RWPE2 (cell line): ENCODE results near the gene TYROBP.

Source experiments
- ATAC-seq: fragments of 200-7000 bp; cut with Tn5 transposase; 3 replicates; pipeline ENCODE4 v1.9.1; 2021; ENCODE audit warnings: low read depth
- DNase-seq: peaks from one replicate; pipeline ENCODE4 v3.0.0-alpha.2; 2020; ENCODE audit warnings: low spot score
- H3K27ac ChIP-seq: fragments of 450-650 bp; 2 replicates; pipeline ENCODE4 v1.5.1; 2017; ENCODE audit warnings: mild to moderate bottlenecking; ENCODE audit not compliant: poor library complexity, severe bottlenecking
- H3K27me3 ChIP-seq: fragments of 250-450 bp; sonication (Bioruptor Pico); 2 replicates; pipeline ENCODE4 v1.5.1; 2021; ENCODE audit warnings: mild to moderate bottlenecking, moderate library complexity; ENCODE audit not compliant: insufficient read depth, poor library complexity, severe bottlenecking
- H3K36me3 ChIP-seq: fragments of 250-450 bp; sonication (Bioruptor Pico); 2 replicates; pipeline ENCODE4 v1.5.1; 2020; ENCODE audit warnings: low read depth, mild to moderate bottlenecking, moderate library complexity
- H3K4me1 ChIP-seq: fragments of 250-450 bp; sonication (Bioruptor Pico); 2 replicates; pipeline ENCODE4 v1.5.1; 2021; ENCODE audit warnings: mild to moderate bottlenecking, moderate library complexity; ENCODE audit not compliant: insufficient read depth, poor library complexity, severe bottlenecking
- H3K4me3 ChIP-seq: fragments of 250-450 bp; sonication (Bioruptor Pico); 2 replicates; pipeline ENCODE4 v1.5.1; 2021; ENCODE audit warnings: mild to moderate bottlenecking, moderate library complexity; ENCODE audit not compliant: severe bottlenecking
- H3K9me3 ChIP-seq: fragments of 250-450 bp; sonication (Bioruptor Pico); 2 replicates; pipeline ENCODE4 v1.5.1; 2021; ENCODE audit warnings: mild to moderate bottlenecking, moderate library complexity; ENCODE audit not compliant: severe bottlenecking
- CTCF ChIP-seq: fragments of 450-650 bp; IDR thresholded peaks from one replicate; pipeline ENCODE4 v1.5.1; 2017; ENCODE audit warnings: mild to moderate bottlenecking, moderate library complexity; ENCODE audit not compliant: poor library complexity, severe bottlenecking

Gene TYROBP

GRCh38 chr19:35940839-35941238 lies 32.7 kb upstream of the TYROBP start:
- no peaks in the 10 kb centered on the region for H3K27me3 ChIP-seq
- no peaks in the 10 kb centered on the region for H3K9me3 ChIP-seq
- ATAC-seq (no peak), DNase-seq (no peak)
- H3K27ac ChIP-seq: no peak overlapping the region
- TF ChIP-seq CTCF: no peak
- no peak overlapping the region for H3K4me3 ChIP-seq
- no peaks in the 10 kb centered on the region for H3K36me3 ChIP-seq
- no peaks in the 10 kb centered on the region for H3K4me1 ChIP-seq

GRCh38 chr19:35940078-35940775 lies 32.1 kb upstream of the TYROBP start:
- H3K27ac ChIP-seq: no peak overlapping the region
- H3K4me3 ChIP-seq: no peak overlapping the region
- no peaks in the 10 kb centered on the region for H3K36me3 ChIP-seq
- no peaks in the 10 kb centered on the region for H3K27me3 ChIP-seq
- ATAC-seq (no peak), DNase-seq (no peak)
- H3K9me3 ChIP-seq: no peaks in the 10 kb centered on the region
- no peaks in the 10 kb centered on the region for H3K4me1 ChIP-seq
- no peak for TF ChIP-seq CTCF

- Histone ChIP-seq H3K27ac (no peak overlapping the region), H3K36me3 (no peaks in the 10 kb centered on the region), H3K9me3 (no peaks in the 10 kb centered on the region), H3K27me3 (no peaks in the 10 kb centered on the region), H3K4me1 (no peaks in the 10 kb centered on the region), H3K4me3 (no peak overlapping the region)
- ATAC-seq (no peak), DNase-seq (no peak)
- no peak for TF ChIP-seq CTCF
Measured at GRCh38 chr19:35939307-35940077, 31.4 kb upstream of the TYROBP start.

- Histone ChIP-seq H3K9me3 (no peaks in the 10 kb centered on the region), H3K4me1 (no peaks in the 10 kb centered on the region), H3K36me3 (no peaks in the 10 kb centered on the region), H3K4me3 (no peak overlapping the region), H3K27ac (no peak overlapping the region), H3K27me3 (no peaks in the 10 kb centered on the region)
- no peak for DNase-seq
- ATAC-seq: no peak
- TF ChIP-seq CTCF: no peak
Measured at GRCh38 chr19:35938282-35939224, 30.5 kb upstream of the TYROBP start.
